NCI-H146 treated with DMSO at 0.1 percent for 48 hours (cell line): Measurements from ENCODE around the gene ALK.

ENCODE experiments used
- DNase-seq: peaks from one replicate; lab custom pipeline; 2025; ENCODE audit not compliant: unreplicated experiment; lab: John Stamatoyannopoulos, UW

ALK gene

DNA sequence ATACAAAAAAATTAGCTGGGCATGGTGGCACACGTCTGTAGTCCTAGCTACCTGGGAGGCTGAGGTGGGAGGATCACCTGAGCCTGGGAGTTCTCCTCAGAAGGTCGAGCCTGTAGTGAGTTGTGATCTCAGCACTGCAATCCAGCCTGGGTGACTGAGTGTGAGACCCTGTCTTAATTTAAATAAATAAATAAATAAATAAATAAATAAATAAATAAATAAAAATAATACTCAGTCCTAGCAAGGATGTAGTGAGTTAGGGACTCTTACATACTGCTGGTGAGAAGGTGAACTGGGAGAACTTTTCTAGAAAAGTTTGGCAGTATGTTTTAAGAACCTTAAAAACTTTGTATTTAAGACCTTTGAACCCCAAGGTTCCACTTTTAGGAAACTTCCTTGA is 576.1 kb downstream of the ALK start:
- no peak for DNase-seq

DNA sequence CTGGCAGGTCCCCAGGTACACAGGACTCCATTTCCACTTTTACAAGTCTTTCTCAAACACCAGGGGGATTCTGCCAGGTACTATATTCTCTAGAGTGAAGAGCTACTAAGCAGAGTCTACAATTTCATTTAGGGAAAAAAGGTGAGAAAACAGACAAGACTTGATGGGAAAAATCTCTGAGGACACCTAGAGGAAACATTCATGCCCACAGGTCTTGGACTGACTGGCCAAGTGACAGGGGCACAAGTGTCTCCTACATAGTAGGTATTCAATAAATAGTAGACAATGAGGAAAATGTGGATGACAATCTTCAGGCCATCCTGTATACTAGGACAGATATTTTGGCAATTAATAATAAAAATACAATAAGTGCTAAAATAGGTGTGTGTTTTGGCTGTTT is 577.6 kb downstream of the ALK start:
- DNase-seq = no peak

DNA sequence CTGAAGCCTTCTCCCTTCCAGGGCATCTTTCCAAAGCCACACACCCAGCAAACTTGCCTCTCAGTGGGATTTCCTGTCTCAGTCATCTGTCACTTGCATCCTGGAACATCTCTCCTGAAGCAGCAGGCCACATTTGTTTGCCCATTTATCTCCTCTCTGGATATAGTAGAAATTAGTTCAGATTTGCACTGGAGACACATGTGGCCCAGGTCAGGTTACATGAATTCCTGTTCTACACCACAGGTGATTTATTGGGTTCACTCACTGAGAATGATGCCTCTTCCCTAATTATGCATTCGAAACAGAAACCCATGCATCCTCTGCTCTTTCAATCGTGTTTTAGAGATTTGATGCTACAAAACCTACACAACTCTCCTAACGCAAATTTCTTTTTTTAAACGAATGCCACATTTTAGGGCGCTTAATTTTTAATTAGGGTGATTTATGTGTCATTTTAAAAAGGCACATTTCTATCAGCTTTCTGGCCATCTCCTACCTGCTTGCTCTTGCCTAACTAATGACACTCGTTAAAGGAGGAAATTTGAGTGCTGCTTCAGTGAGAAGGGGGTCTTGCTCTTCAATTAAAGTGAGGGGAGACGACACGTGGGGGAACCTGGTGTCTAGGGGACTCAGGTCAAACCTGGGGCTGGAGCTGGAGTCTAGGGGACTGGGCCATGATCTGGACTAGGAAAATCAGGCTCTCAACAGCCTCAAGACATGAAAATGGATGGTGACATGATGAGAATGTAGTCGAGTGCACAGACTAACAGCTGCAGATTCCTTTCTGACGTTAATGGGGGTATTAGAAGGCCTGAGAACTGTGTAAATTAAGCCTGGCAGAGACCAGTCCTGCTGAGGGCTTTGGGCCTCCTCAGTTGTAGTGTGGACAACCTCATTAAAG is 584.8 kb downstream of the ALK start:
- DNase-seq = no peak

GRCh38 chr2:29335396-29335795 is 586.0 kb downstream of the ALK start:
- DNase-seq = no peak

- DNase-seq = no peak
These were observed 586.7 kb downstream of the ALK start for GRCh38 chr2:29334706-29335105.

GRCh38 chr2:29332540-29332939 is 588.8 kb downstream of the ALK start:
- no peak for DNase-seq

GRCh38 chr2:29329899-29330298 is 591.5 kb downstream of the ALK start:
- DNase-seq = no peak

DNA sequence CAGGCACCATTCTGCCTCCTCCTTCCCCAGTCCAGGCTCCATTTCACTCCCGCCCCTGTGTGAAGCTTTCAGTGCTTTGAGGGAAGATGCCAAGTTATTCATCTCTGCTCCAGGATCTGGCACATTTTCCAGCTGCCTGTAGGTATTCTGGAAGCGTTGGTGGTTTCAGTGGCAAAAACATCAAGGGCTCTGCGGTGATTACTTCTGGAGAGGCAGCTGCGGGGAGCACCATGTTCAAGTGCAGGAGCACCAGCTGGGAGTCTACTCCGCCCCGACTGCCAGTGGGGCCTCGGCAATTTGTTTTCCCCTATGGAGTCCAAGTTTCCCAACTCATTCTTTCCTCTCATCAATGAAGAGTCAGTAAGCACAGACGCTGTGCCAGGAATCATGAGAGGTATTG is 594.5 kb downstream of the ALK start:
- DNase-seq = no peak

- no peak for DNase-seq
These were observed 595.8 kb downstream of the ALK start for GRCh38 chr2:29325544-29325943.

DNA sequence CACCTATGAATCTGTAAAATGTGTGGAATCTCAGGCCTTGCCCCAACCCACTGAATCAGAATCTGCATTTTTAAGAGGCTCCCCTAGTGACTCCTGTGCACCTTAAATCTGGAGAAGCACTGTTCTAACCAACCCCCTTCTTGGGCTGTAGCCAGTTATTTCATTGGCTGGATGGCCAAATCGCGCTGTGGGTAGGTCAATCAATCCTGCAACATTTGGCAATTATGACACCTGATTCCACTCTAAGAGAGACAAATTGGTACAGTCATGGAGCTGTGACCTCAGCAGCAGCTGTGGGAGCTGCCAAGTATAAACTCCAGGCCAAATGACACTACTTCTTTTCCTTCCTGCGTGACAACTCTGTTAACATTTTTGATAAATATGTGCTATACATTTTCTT is 597.4 kb downstream of the ALK start:
- DNase-seq = no peak

GRCh38 chr2:29323301-29323700 is 598.1 kb downstream of the ALK start:
- no peak for DNase-seq

- DNase-seq = no peak
These were observed 599.4 kb downstream of the ALK start for GRCh38 chr2:29322011-29322410.

- no peak for DNase-seq
These were observed 603.4 kb downstream of the ALK start for GRCh38 chr2:29317801-29318485.

- no peak for DNase-seq
These were observed 604.3 kb downstream of the ALK start for GRCh38 chr2:29317077-29317517.

DNA sequence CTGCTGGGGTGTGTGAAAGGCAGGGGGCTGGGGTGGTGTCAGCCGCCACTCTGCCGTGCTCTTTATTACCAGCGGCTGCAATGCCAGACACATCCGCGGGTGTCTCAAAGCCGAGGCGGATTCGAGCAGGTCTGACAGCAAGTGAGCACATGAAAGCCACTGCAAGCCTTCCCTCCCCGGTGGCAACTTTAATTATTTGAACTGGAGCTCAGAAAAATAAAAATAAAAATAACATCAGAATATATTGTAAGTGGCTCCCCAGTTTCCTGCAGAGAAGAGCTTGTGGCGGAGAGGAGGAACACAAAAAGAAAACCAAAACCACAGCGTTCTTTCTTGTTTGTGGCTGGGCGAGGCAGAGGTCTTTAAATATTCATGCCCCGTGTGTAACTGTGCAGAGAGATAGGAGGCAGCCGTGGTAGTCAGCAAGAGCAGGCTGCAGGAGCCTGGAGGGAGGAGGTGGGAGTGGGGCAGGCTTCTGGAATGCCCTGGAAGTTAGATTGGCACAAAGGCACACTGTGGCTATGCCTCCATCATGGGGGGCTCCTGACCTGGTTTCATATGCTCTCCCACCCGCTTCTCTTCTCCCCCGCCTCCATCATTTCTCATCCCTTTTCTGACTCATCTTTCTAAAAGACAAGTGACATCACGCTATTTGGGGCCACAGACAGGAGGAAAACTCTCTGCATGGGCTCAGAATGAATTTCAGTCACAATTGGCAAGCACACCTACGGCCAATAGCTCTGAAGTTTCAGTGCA is 606.4 kb downstream of the ALK start:
- no peak for DNase-seq

GRCh38 chr2:29311458-29311857 is 609.9 kb downstream of the ALK start:
- no peak for DNase-seq

DNA sequence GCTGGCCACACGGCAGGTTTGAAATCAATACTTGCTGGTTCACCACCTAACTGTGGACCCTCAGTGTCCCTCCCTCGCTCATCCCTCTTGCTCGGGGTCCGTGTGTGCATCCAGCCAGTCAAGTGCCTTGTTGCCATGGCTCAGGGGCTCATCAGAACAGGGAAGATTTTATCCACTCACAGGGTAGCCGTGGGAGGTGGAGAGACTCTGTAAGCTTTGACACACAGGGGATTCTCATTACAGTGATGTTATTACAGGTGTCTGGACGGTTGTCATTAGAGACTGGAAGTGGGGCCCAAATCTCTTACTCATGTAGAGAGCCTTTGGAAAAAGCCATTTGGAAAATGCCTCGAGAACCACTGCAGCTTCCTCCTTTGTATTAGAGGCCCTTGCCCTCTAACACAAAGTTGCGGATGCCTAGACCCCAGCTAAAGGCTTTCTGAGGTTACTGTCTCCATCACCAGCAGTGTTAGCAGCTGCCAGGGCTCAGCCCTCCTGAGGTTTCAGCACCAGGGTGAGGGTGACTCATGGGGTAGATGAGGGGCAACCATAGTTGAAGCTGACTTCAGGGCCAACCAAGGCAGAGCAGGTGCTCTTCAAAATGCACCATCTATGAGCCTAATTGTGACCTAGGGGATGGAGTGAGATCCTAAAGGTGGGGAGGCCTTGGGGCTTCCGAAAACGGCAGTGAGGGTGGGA is 610.6 kb downstream of the ALK start:
- DNase-seq = no peak

GRCh38 chr2:29309090-29310029 is 612.0 kb downstream of the ALK start:
- DNase-seq = peak; percentile 6

DNA sequence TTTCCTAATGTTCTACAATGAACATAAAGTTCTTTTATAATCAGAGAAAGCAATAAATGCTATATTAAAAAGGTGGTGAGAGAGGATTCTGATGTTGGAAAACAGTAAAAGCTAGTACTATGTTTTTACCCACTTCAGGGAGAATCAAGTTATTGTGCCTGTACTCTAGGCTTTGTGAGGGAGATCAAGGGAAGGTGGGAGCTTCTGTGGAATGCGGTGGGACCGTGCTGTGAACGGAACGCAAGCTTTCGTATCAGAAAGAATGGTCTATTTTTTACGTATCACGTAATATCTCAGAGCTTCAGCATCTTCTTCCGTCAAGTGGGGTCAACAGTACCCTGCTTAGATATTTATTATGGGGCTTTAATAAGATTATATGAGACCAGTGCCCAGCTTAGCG is 613.0 kb downstream of the ALK start:
- no peak for DNase-seq

DNA sequence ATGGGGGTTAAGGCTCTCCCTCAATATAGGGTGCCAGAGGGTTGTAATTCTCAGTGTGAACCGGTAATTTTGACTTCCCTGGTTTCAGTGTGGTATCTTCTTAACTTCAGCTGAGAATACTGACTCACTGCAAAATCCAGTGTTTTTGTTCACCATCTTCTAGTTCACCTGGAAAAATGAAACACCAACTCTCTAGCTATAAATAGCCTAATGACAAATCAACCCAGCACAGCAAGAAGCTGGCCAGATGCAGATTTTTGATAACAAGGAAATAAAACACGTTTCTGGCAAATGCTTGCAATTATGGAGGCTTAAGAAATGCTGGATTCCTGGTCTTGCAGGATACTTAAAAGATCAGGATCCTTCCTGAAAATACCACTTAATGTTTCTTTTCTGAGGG is 613.9 kb downstream of the ALK start:
- DNase-seq = no peak
